AG20443 (cell line): ENCODE measurements around the gene MYOF.

Experiments
- DNase-seq: peaks from one replicate; pipeline ENCODE4 v3.0.0; 2012; ENCODE audit warnings: low spot score, mixed read lengths

The MYOF gene

GRCh38 chr10:93482145-93482834, at the start of gene MYOF:
TSS of gene MYOF (minus strand) at chr10:93482334. CDS start at chr10:93482194, 140 bp downstream.
- DNase-seq: peak; percentile 81

DNA sequence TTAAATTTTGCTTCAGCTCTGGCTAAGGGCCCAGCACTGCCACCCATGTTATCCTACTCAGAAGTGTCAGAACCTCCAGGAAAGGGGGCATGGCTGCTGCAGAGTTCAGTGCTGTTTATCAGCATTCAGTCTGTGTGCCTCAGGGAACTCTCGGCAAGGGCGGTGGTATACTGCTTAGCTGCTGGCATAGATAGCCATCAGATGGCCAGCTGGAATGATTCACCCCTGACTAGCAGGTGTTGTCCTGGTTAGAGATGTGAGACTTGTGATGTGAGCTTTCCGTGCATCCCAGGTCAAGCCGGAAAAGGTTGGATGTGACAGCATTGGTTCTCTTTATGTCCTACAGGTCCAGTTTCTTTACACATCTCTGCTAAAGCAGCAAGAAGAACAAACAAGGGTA, 36.4 kb upstream of the MYOF start:
- no peak for DNase-seq

- no peak for DNase-seq
Observed at GRCh38 chr10:93516006-93516380, 33.9 kb upstream of the MYOF start.

GRCh38 chr10:93515071-93516005, 33.2 kb upstream of the MYOF start:
- peak; percentile 43 for DNase-seq

GRCh38 chr10:93514521-93514920, 32.4 kb upstream of the MYOF start:
- no peak for DNase-seq

GRCh38 chr10:93513091-93513490, 31.0 kb upstream of the MYOF start:
- no peak for DNase-seq

DNA sequence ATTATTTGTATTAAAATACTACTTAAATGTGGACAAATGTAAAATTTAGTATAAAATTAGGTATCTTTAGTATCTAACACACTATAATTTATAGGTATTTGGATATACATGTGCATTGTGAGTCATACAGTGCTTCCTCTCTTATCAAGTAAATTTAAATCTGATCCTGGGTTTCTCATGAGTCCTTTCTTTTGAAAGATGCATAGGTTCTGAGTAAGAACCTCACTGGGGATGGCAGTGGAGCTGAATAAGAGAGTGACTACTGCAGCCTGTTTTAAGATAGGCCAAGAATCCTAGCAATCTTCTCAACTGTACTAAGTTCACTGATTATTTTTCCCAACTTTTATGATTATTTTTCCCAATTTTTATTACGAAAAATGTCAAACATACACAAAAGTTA, 30.4 kb upstream of the MYOF start:
- DNase-seq: no peak

DNA sequence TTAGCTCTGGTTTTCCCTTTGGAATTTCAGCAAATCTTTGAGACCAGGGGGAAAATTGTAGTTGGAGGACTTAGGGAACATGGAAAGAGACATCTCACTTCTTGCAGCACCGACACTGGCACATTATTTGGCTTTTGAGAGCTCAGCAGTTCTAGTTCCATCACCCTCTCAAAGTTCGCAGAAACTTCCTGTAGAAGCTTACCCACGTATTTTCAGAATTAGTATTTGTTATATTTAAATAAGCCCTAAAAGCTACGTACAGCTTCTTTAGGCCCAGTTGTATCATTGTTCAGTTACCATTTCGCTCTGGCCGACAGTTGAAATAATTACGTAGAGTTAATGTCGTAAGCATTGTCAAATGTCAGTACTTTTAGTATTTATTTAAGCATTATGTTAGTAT, 27.7 kb upstream of the MYOF start:
- no peak for DNase-seq

GRCh38 chr10:93505075-93505474, 22.9 kb upstream of the MYOF start:
- no peak for DNase-seq

DNA sequence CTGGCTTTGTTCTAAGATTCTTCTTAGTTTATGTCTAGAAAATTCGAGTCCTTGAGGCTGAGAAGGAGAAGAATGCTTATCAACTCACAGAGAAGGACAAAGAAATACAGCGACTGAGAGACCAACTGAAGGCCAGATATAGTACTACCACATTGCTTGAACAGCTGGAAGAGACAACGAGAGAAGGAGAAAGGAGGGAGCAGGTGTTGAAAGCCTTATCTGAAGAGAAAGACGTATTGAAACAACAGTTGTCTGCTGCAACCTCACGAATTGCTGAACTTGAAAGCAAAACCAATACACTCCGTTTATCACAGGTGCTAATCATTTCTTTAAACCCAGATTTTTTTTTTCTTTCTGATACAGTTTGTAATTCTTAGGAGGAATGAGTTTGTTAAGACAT, 20.9 kb upstream of the MYOF start:
- no peak for DNase-seq

DNA sequence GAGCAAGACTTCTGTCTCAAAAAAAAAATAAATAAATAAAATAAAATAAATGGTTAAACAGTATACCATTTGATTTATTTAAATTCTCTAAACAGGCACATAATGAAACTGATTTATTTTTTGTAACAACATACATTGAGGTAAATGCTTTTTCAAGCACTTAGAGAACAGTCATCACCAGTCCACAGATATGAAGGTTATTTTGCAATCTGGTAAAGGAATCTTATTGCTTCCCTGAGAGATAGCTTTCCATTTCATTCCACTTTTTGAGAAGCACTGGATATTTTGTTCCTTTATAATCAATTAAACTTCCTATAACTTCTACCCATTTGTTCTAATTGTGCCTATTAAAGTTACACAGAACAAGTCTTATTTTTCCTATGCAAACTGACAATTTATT, 19.5 kb upstream of the MYOF start:
- no peak for DNase-seq

DNA sequence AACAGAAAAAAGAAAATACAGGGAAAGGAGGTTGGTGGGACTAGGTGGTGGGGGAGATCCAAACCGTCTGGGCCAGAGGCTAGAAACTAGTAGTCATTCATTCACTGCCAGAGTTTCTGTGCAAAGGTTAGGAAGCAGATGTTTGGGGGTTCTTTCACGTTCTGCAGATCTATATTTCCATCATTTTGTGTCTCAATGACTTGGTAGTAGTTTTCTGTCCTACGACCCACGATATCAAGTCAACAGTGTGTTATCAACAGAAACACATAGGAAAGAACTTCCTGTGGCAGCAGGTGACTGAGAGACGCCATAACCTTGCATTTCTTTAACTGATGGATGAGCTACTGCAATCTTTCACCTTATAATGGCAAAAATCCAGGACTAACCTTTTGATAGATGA, 16.0 kb upstream of the MYOF start:
- DNase-seq: no peak

- peak; percentile 99 for DNase-seq
Observed at GRCh38 chr10:93496322-93497041, 14.3 kb upstream of the MYOF start, which contains the start of gene CEP55. TSS of gene CEP55 (plus strand) at chr10:93496612. CDS start at chr10:93500052, 3,440 bp downstream.

DNA sequence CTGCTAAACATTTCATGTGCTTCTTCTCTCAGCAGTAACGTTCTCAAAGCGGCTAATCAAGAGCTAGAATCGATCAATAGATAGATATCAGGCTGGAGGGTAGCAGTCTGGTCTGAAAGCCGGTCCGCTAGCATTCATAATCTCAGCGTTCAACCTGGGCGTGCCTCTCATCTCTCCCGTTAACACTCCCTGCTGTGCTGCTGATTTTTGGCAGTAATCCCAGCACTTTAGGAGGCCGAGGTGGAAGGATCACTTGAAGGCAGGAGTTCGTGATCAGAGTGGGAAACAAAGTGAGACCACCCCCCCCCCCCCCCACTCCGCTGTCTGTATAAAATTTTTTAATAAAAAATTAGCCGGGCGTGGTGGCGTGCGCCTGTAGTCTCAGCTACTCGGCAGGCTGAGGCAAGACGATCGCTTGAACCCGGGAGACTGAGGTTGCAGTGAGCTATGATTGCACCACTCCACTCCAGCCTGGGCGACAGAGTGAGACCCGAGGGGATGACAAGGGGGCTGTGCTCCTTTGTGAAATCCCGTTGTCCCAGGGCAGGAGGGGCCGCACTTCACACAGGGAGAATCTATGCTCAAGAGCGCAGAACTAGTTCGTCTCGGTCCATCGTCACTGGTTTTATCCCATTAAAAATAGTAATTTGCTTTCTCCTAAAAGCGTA, 13.7 kb upstream of the MYOF start:
- peak; percentile 53 for DNase-seq

DNA sequence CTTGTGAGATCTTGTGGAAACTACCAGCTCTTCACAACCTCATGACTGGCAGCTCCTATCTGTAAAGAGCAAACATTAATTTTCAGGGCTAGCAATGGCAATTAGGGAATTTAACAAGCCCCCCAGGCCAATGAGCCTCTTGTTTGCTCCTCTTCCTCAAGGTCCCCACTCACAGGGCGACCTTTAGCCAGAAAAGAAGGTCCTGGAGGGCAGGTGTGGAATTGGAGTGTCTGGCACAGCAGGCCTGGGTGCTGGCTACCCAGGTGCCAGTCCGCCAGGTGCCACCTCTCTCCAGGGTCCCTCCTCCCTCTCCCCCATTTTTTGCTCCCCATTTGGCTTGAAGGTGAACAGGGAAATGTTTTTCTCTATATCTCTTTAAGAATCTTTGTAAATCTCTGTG, 12.4 kb upstream of the MYOF start:
- no peak for DNase-seq

GRCh38 chr10:93493162-93493561, 11.0 kb upstream of the MYOF start:
- no peak for DNase-seq

DNA sequence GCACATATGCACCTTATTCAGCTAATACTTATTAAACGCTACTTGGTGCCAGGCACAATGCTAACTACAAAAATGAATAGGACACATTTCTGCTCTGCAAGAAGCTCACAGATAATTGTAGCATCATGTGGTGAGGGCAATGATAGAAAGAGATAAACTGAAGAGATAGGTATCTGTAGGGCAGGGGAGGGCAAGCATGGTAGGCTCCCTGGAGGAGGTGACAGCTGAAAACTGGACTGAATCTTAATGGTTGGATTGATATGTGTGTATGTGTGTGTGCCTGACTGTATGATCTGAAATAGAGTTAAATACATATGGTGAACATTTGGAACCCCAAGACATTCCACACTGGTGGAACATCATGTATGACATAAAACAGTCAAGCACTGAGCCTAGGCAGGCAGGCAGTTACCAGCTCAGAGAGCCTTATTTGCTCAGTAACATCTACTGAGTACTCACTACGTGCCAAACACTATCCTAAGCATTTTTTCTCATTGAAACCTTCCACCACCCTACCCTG, 9.5 kb upstream of the MYOF start:
- DNase-seq: no peak

GRCh38 chr10:93488956-93489528, 6.9 kb upstream of the MYOF start:
- DNase-seq: no peak

DNA sequence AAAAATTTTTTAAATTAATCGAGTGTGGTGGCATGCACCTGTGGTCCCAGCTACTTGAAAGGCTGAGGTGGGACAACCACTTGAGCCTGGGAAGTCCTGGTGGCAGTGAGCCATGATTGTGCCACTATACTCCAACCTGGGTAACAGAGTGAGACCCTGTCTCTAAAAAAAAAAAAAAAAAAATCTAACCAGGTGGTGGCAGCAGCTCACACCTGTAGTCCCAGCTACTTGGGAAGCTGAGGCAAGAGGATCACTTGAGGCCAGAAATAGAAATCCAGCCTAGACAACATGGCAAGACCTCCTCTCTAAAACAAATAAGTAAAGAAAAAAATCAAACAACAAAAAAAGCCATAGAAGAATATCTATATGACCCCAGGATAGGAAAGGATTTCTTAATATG, 3.6 kb upstream of the MYOF start:
- DNase-seq: no peak

- DNase-seq: no peak
Observed at GRCh38 chr10:93481637-93482144, 443 bp downstream of the MYOF start.

DNA sequence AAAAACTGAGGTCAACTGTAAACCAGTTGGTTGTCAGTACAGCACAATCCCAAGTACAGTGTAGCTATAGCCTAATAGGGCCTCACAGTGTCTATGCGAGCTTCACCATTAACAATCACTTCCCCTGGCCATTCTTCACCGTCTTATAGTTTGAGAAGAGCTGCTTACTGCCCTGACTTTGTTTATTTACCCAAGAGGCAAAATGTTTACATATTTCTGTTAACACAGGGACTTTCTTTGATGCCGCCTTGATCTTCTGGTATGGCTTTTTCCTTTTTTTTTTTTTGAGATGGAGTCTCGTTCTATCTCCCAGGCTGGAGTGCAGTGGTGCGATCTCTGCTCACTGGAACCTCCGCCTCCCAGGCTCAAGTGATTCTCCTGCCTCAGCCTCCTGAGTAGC, 3.3 kb downstream of the MYOF start:
- DNase-seq: no peak
